H9 (cell line): ENCODE data around the gene ART4. TPM values are rescaled to one million over a fixed set of nuclear protein-coding genes. Genes with fewer than 3 reads are reported as not detected.

ENCODE experiments used
- DNase-seq: peaks from one replicate; pipeline ENCODE4 v3.0.0-alpha.2; 2017
- H2AFZ ChIP-seq: one replicate; pipeline ENCODE4 v1.6.1; 2013; ENCODE audit warnings: mild to moderate bottlenecking, low read length, control low read depth, moderate library complexity
- H2AK5ac ChIP-seq: 2 replicates; pipeline ENCODE4 v1.6.1; 2013; ENCODE audit warnings: low read length, control low read depth, mixed read lengths; ENCODE audit not compliant: insufficient read length
- H2BK120ac ChIP-seq: one replicate; pipeline ENCODE4 v1.6.1; 2013; ENCODE audit warnings: low read depth, mild to moderate bottlenecking, low read length, control low read depth, inconsistent platforms; ENCODE audit not compliant: poor library complexity, severe bottlenecking
- H2BK12ac ChIP-seq: 2 replicates; pipeline ENCODE4 v1.6.1; 2013; ENCODE audit warnings: low read length, control low read depth, mixed read lengths, low read depth; ENCODE audit not compliant: insufficient read length
- H2BK15ac ChIP-seq: 2 replicates; pipeline ENCODE4 v1.6.1; 2013; ENCODE audit warnings: low read depth, low read length, control low read depth
- H2BK20ac ChIP-seq: one replicate; pipeline ENCODE4 v1.6.1; 2013; ENCODE audit warnings: low read depth, mild to moderate bottlenecking, low read length, control low read depth, inconsistent platforms; ENCODE audit not compliant: poor library complexity, severe bottlenecking
- H2BK5ac ChIP-seq: 2 replicates; pipeline ENCODE4 v1.6.1; 2013; ENCODE audit warnings: low read length, control low read depth, mixed read lengths; ENCODE audit not compliant: insufficient read length
- H3K14ac ChIP-seq: 2 replicates; pipeline ENCODE4 v1.6.1; 2013; ENCODE audit warnings: low read length, control low read depth; ENCODE audit not compliant: insufficient read depth
- H3K18ac ChIP-seq: 2 replicates; pipeline ENCODE4 v1.6.1; 2013; ENCODE audit warnings: low read depth, mild to moderate bottlenecking, mixed read lengths, low read length, control low read depth; ENCODE audit not compliant: insufficient read length
- H3K23ac ChIP-seq: 2 replicates; pipeline ENCODE4 v1.6.1; 2013; ENCODE audit warnings: low read length, control low read depth, mixed read lengths, low read depth; ENCODE audit not compliant: insufficient read length
- H3K23me2 ChIP-seq: 2 replicates; pipeline ENCODE4 v1.6.1; 2013; ENCODE audit warnings: low read depth, mild to moderate bottlenecking, mixed read lengths, low read length, control low read depth; ENCODE audit not compliant: insufficient read length, poor library complexity, severe bottlenecking
- H3K27ac ChIP-seq: 2 replicates; pipeline ENCODE4 v1.5.1; 2013; ENCODE audit warnings: low read length, control low read depth, mixed read lengths, low read depth; ENCODE audit not compliant: insufficient read length
- H3K27me3 ChIP-seq: 2 replicates; pipeline ENCODE4 v1.6.1; 2013; ENCODE audit warnings: low read length, control low read depth, inconsistent platforms; ENCODE audit not compliant: insufficient read depth
- H3K4ac ChIP-seq: 2 replicates; pipeline ENCODE4 v1.6.1; 2013; ENCODE audit warnings: low read depth, mild to moderate bottlenecking, control low read depth, inconsistent platforms, low read length, moderate library complexity
- H3K4me1 ChIP-seq: 2 replicates; pipeline ENCODE4 v1.6.1; 2013; ENCODE audit warnings: low read length, control low read depth, inconsistent platforms; ENCODE audit not compliant: insufficient read depth
- H3K4me2 ChIP-seq: 2 replicates; pipeline ENCODE4 v1.6.1; 2013; ENCODE audit warnings: low read length, control low read depth, mixed read lengths; ENCODE audit not compliant: insufficient read length, insufficient read depth
- H3K56ac ChIP-seq: 2 replicates; pipeline ENCODE4 v1.6.1; 2013; ENCODE audit warnings: low read depth, mild to moderate bottlenecking, mixed read lengths, low read length, control low read depth; ENCODE audit not compliant: insufficient read length
- H3K79me1 ChIP-seq: 2 replicates; pipeline ENCODE4 v1.6.1; 2013; ENCODE audit warnings: low read depth, mild to moderate bottlenecking, moderate library complexity, low read length, control low read depth, inconsistent platforms; ENCODE audit not compliant: insufficient read depth, poor library complexity, severe bottlenecking
- H3K79me2 ChIP-seq: 2 replicates; pipeline ENCODE4 v1.6.1; 2013; ENCODE audit warnings: low read length, control low read depth, inconsistent platforms; ENCODE audit not compliant: insufficient read depth
- H3K9ac ChIP-seq: 2 replicates; pipeline ENCODE4 v1.6.1; 2013; ENCODE audit warnings: low read length, control low read depth, mixed read lengths; ENCODE audit not compliant: insufficient read length; ENCODE audit errors: extremely low read depth
- H3K9me3 ChIP-seq: one replicate; pipeline ENCODE4 v1.6.1; 2013; ENCODE audit warnings: low read depth, low read length, inconsistent platforms; ENCODE audit not compliant: control insufficient read depth
- H3T11ph ChIP-seq: one replicate; pipeline ENCODE4 v1.6.1; 2013; ENCODE audit warnings: mild to moderate bottlenecking, low read length, control low read depth, inconsistent platforms
- H4K20me1 ChIP-seq: one replicate; pipeline ENCODE4 v1.6.1; 2013; ENCODE audit not compliant: control insufficient read depth, insufficient read length, insufficient read depth
- H4K5ac ChIP-seq: 2 replicates; pipeline ENCODE4 v1.6.1; 2013; ENCODE audit warnings: low read depth, mild to moderate bottlenecking, mixed read lengths, low read length, control low read depth; ENCODE audit not compliant: insufficient read length
- H4K8ac ChIP-seq: replicated peaks from 2 replicates; pipeline ENCODE4 v1.6.1; 2013; ENCODE audit warnings: low read length, control low read depth, mixed read lengths, low read depth; ENCODE audit not compliant: insufficient read length
- H4K91ac ChIP-seq: 2 replicates; pipeline ENCODE4 v1.6.1; 2013; ENCODE audit warnings: low read depth, mild to moderate bottlenecking, moderate library complexity, mixed read lengths, low read length, control low read depth; ENCODE audit not compliant: insufficient read length
- H3K27ac Mint-ChIP-seq, 3 experiments: 2 replicates in 2 of 3; 3 replicates in 1 of 3; pipeline ENCODE4 v1.8.0; 2020 to 2021; ENCODE audit warnings: mixed read lengths in 3 of 3, mild to moderate bottlenecking in 1 of 3, moderate library complexity in 1 of 3
- H3K27me3 Mint-ChIP-seq: 2 replicates; pipeline ENCODE4 v1.8.0; 2021; ENCODE audit warnings: low read depth, mild to moderate bottlenecking, moderate library complexity, mixed read lengths
- H3K36me3 Mint-ChIP-seq, 3 experiments: 2 replicates in 2 of 3; 3 replicates in 1 of 3; pipeline ENCODE4 v1.8.0; 2020 to 2021; ENCODE audit warnings: low read depth in 3 of 3, mixed read lengths in 3 of 3; ENCODE audit not compliant: insufficient read depth in 1 of 3
- H3K4me1 Mint-ChIP-seq, 2 experiments: 2 replicates each; pipeline ENCODE4 v1.8.0; 2020; ENCODE audit warnings: mixed read lengths in 2 of 2
- H3K4me3 Mint-ChIP-seq, 2 experiments: 2 replicates in 1 of 2; 3 replicates in 1 of 2; pipeline ENCODE4 v1.8.0; 2020 to 2021; ENCODE audit warnings: mild to moderate bottlenecking in 2 of 2, mixed read lengths in 2 of 2, moderate library complexity in 1 of 2
- H3K9me3 Mint-ChIP-seq, 2 experiments: 2 replicates in 1 of 2; 3 replicates in 1 of 2; pipeline ENCODE4 v1.8.0; 2020; ENCODE audit warnings: mild to moderate bottlenecking in 2 of 2, mixed read lengths in 2 of 2, moderate library complexity in 1 of 2
- WGBS: extraction: QIAGEN DNeasy Blood & Tissue Kit; methylation state at CpG from one replicate; pipeline ENCODE4 v1.1.7; 2013; ENCODE audit warnings: missing lambda C conversion rate, low lambda C conversion rate, mixed read lengths; ENCODE audit not compliant: insufficient read length; ENCODE audit errors: extremely low coverage; 5-methylcytosine and 5-hydroxymethylcytosine counted together
- total RNA-seq: library from RNA; stranded (reverse); gene quantifications from 2 replicates; pipeline ENCODE4 v1.2.1, GENCODE V29; 2021
- TF ChIP-seq, protein P1 (sequence below): fragments of 200-600 bp; sonication (generic); conservative IDR thresholded peaks from 3 replicates; pipeline ENCODE4 v1.8.0; 2021; ENCODE audit warnings: antibody characterized with exemption, mild to moderate bottlenecking

ART4 gene
- total RNA-seq, 1 experiment from 2014 or later, result not detected

DNA sequence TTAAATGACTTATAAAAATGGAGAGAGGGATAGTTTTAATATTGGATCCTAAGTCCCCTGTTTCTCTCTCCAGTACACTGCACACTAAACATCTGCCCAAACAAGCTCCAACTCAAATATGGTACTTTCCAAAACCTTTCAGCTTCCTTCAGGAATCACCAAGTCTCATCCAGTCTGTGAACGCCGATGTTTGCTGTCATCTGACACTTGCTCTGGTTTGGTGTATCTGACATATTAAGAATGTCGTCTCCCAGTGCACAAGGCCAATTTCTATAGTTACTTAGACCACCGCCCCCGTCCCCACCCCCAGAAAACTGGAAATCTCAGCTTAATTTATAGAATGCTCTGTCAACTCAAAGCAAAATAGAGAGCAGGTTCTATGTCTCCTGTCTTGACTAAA, 47.4 kb upstream of the ART4 start:
- Histone ChIP-seq H3K4me1 (peaks cover 2% of the 10 kb centered on the region; the same call in 1 of the 2 replicates), H3K56ac (no peak overlapping the region), H3K4me2 (no peak overlapping the region), H2BK12ac (no peak overlapping the region), H3K14ac (no peak overlapping the region), H2BK5ac (no peak overlapping the region), H2AK5ac (no peak overlapping the region), H3K79me2 (no peaks in the 10 kb centered on the region), H3K23ac (no peak overlapping the region), H4K8ac (no peak overlapping the region), H4K5ac (no peak overlapping the region), H2BK120ac (no peak overlapping the region), H3K79me1 (no peaks in the 10 kb centered on the region), H4K91ac (no peak overlapping the region), H3K9me3 (no peaks in the 10 kb centered on the region), H3K4ac (no peak overlapping the region), H3K27me3 (no peaks in the 10 kb centered on the region), H2AFZ (no peak overlapping the region), H3K27ac (no peak overlapping the region), H3T11ph (no peak overlapping the region), H3K9ac (no peak overlapping the region), H3K18ac (no peak overlapping the region), H2BK15ac (no peak overlapping the region), H3K23me2 (no peaks in the 10 kb centered on the region), H4K20me1 (no peaks in the 10 kb centered on the region), H2BK20ac (no peak overlapping the region)
- no peak overlapping the region for H3K27ac Mint-ChIP-seq
- H3K36me3 Mint-ChIP-seq, result no peaks in the 10 kb centered on the region
- TF ChIP-seq, protein P1, sequence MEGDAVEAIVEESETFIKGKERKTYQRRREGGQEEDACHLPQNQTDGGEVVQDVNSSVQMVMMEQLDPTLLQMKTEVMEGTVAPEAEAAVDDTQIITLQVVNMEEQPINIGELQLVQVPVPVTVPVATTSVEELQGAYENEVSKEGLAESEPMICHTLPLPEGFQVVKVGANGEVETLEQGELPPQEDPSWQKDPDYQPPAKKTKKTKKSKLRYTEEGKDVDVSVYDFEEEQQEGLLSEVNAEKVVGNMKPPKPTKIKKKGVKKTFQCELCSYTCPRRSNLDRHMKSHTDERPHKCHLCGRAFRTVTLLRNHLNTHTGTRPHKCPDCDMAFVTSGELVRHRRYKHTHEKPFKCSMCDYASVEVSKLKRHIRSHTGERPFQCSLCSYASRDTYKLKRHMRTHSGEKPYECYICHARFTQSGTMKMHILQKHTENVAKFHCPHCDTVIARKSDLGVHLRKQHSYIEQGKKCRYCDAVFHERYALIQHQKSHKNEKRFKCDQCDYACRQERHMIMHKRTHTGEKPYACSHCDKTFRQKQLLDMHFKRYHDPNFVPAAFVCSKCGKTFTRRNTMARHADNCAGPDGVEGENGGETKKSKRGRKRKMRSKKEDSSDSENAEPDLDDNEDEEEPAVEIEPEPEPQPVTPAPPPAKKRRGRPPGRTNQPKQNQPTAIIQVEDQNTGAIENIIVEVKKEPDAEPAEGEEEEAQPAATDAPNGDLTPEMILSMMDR, result no peak
- no peak overlapping the region for H3K4me3 Mint-ChIP-seq
- no peaks in the 10 kb centered on the region for H3K9me3 Mint-ChIP-seq
- peaks cover 6 to 13% of the 10 kb centered on the region in 2 experiments; a peak in 3 of 4 replicates for H3K4me1 Mint-ChIP-seq
- no peaks in the 10 kb centered on the region for H3K27me3 Mint-ChIP-seq
- no peak for DNase-seq
- WGBS, result no CpG with 5 or more reads among the region's 5 CpGs
